ENCODE data around the gene VAPB. TPM values are rescaled to one million over a fixed set of nuclear protein-coding genes. Genes with fewer than 3 reads are reported as not detected.

Gene VAPB
- total RNA-seq, 3 donors from 2014 or later (not counting 1 experiment from before 2014, with no cell fraction given): 20.3 to 23.1 (median 21.3) TPM

GRCh38 chr20:58418949-58419748 is 30.1 kb downstream of the VAPB start:
- WGBS (ENCODE audit: insufficient coverage): 89% methylated on average over 5 of the region's 5 CpGs
- H3K36me3 Mint-ChIP-seq: no peaks in the 10 kb centered on the region

GRCh38 chr20:58420798-58421496 is 31.9 kb downstream of the VAPB start:
- Histone ChIP-seq H3K4me1 (ENCODE audit: control insufficient read depth, insufficient read depth, low read length) (no peaks in the 10 kb centered on the region), H3K9me3 (ENCODE audit: control insufficient read depth, insufficient read depth, low read length) (no peaks in the 10 kb centered on the region), H3K36me3 (ENCODE audit: control insufficient read depth, insufficient read depth, low read length) (peaks cover 27% of the 10 kb centered on the region), H3K27me3 (ENCODE audit: control insufficient read depth, insufficient read depth, low read length) (no peaks in the 10 kb centered on the region), H3K27ac (ENCODE audit: low read length) (no peak overlapping the region), H3K4me3 (ENCODE audit: low read length) (no peak overlapping the region)
- Mint-ChIP-seq H3K4me3 (no peak overlapping the region), H3K36me3 (no peaks in the 10 kb centered on the region), H3K4me1 (peaks cover 32 to 34% of the 10 kb centered on the region in 2 donors), H3K27ac (peak overlapping the region in 1 of 2 donors; percentile 19), H3K9me3 (no peaks in the 10 kb centered on the region), H3K27me3 (ENCODE audit: low read depth in 2 of 2) (no peaks in the 10 kb centered on the region)
- WGBS (ENCODE audit: insufficient coverage): 93% methylated on average over 2 of the region's 5 CpGs
- ATAC-seq (no peak), DNase-seq (no peak)
- intact Hi-C loops (cut with micrococcal nuclease): no loop called here
- no peak for TF ChIP-seq CTCF (IDR thresholded peaks at IDR 0.05)

More at GRCh38 chr20:58418949-58419748, 30.1 kb downstream of the VAPB start:
- no peak overlapping the region for H3K27ac ChIP-seq (ENCODE audit: low read length)
- no peaks in the 10 kb centered on the region for H3K27me3 ChIP-seq (ENCODE audit: control insufficient read depth, insufficient read depth, low read length)
- intact Hi-C loops (cut with micrococcal nuclease): no loop called here
- H3K4me1 ChIP-seq (ENCODE audit: control insufficient read depth, insufficient read depth, low read length): no peaks in the 10 kb centered on the region
- H3K4me3 ChIP-seq (ENCODE audit: low read length): no peak overlapping the region
- no peaks in the 10 kb centered on the region for H3K27me3 Mint-ChIP-seq (ENCODE audit: low read depth in 2 of 2)
- no peak for ATAC-seq
- H3K36me3 ChIP-seq (ENCODE audit: control insufficient read depth, insufficient read depth, low read length): peaks cover 23% of the 10 kb centered on the region
- H3K9me3 ChIP-seq (ENCODE audit: control insufficient read depth, insufficient read depth, low read length): no peaks in the 10 kb centered on the region
- no peaks in the 10 kb centered on the region for H3K9me3 Mint-ChIP-seq
- no peak for DNase-seq
- peaks cover 23 to 39% of the 10 kb centered on the region in 2 donors for H3K4me1 Mint-ChIP-seq
- H3K4me3 Mint-ChIP-seq: no peak overlapping the region
- H3K27ac Mint-ChIP-seq: peak overlapping the region in 1 of 2 donors; percentile 64
- TF ChIP-seq CTCF (IDR thresholded peaks at IDR 0.05): no peak

GRCh38 chr20:58421497-58421850 is 32.4 kb downstream of the VAPB start:
- no peaks in the 10 kb centered on the region for H3K36me3 Mint-ChIP-seq
- H3K9me3 Mint-ChIP-seq: no peaks in the 10 kb centered on the region
- Histone ChIP-seq H3K4me1 (ENCODE audit: control insufficient read depth, insufficient read depth, low read length) (no peaks in the 10 kb centered on the region), H3K36me3 (ENCODE audit: control insufficient read depth, insufficient read depth, low read length) (peaks cover 27% of the 10 kb centered on the region), H3K27me3 (ENCODE audit: control insufficient read depth, insufficient read depth, low read length) (no peaks in the 10 kb centered on the region), H3K27ac (ENCODE audit: low read length) (no peak overlapping the region), H3K9me3 (ENCODE audit: control insufficient read depth, insufficient read depth, low read length) (no peaks in the 10 kb centered on the region), H3K4me3 (ENCODE audit: low read length) (no peak overlapping the region)
- H3K4me3 Mint-ChIP-seq: no peak overlapping the region
- no peaks in the 10 kb centered on the region for H3K27me3 Mint-ChIP-seq (ENCODE audit: low read depth in 2 of 2)
- H3K4me1 Mint-ChIP-seq: peaks cover 27 to 28% of the 10 kb centered on the region in 2 donors
- DNase-seq (no peak), ATAC-seq (no peak)
- H3K27ac Mint-ChIP-seq: peak overlapping the region in 1 of 2 donors; percentile 19
- intact Hi-C loops (cut with micrococcal nuclease): no loop called here
- no peak for TF ChIP-seq CTCF (IDR thresholded peaks at IDR 0.05)
- 100% methylated on average over 1 of the region's 1 CpG for WGBS (ENCODE audit: insufficient coverage)

All from natural killer cell (primary cell).